PFSK-1 (cell line): ENCODE measurements around the gene PRKN.

ENCODE experiments used
- SIN3A ChIP-seq: IDR thresholded peaks from 2 replicates; pipeline ENCODE4 v1.6.1; 2012; ENCODE audit warnings: mild to moderate bottlenecking, low read length, moderate library complexity, borderline replicate concordance; ENCODE audit not compliant: insufficient read depth
- TAF1 ChIP-seq: IDR thresholded peaks from 2 replicates; pipeline ENCODE4 v1.6.1; 2012; ENCODE audit warnings: low read length, control low read depth, borderline replicate concordance; ENCODE audit not compliant: insufficient read depth

DNA sequence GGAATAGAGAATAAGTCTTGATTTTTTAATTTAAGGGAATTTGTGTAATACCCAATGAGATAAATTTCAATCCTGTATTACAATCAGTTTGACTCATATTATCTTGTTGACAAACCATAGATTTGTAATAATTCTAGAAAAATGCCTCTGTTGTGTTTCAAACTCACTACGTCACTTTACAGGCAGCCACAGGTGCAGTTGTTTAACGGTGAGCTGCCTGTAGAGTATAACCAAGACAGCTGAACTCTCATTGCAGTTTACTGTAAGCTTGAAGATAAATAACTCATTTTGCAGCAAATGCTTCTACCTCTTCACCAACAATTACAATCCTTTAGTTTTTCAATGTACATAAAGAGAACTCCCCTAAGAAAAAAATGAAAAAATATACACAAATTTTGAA, 114.3 kb downstream of the PRKN start:
- TF ChIP-seq TAF1, result no peak
- TF ChIP-seq SIN3A, result no peak
